ENCODE measurements around the gene SMAGP. TPM values are rescaled to one million over a fixed set of nuclear protein-coding genes. Genes with fewer than 3 reads are reported as not detected.
"Not testable (repeated sequence)": the region's sequence is repeated elsewhere in the genome, so short reads cannot be mapped to it uniquely, and the experiment has no call there.

Gene SMAGP
- polyA plus RNA-seq, 3 donors, result 19.2 to 21.5 (median 20.0) TPM

- DNase-seq (ENCODE audit: extremely low read depth in 1 of 11, low read depth in 9 of 11, low spot score in 4 of 11), result peak; percentile 86 to 95 (median 93)
Observed at GRCh38 chr12:51238510-51239334, 31.5 kb downstream of the SMAGP start, which contains the start of gene DAZAP2. Gene DAZAP2, plus strand, starts transcription at chr12:51238826. Its CDS starts 82 bp downstream, at chr12:51238908.

- no peak for DNase-seq (ENCODE audit: extremely low read depth in 1 of 11, low read depth in 9 of 11, low spot score in 4 of 11)
Observed at GRCh38 chr12:51238037-51238509, 32.1 kb downstream of the SMAGP start.

- DNase-seq (ENCODE audit: extremely low read depth in 1 of 11, low read depth in 9 of 11, low spot score in 4 of 11), result no peak
Observed at GRCh38 chr12:51234530-51234929, 35.7 kb downstream of the SMAGP start.

GRCh38 chr12:51232642-51233041 lies 37.6 kb downstream of the SMAGP start:
- DNase-seq (ENCODE audit: extremely low read depth in 1 of 11, low read depth in 9 of 11, low spot score in 4 of 11), result no peak

- DNase-seq (ENCODE audit: extremely low read depth in 1 of 11, low read depth in 9 of 11, low spot score in 4 of 11), result no peak
Observed at GRCh38 chr12:51229116-51229809, 41.0 kb downstream of the SMAGP start.

- no peak for DNase-seq (ENCODE audit: extremely low read depth in 1 of 11, low read depth in 9 of 11, low spot score in 4 of 11)
Observed at GRCh38 chr12:51227962-51228361, 42.3 kb downstream of the SMAGP start.

- not testable (repeated sequence) for DNase-seq (ENCODE audit: extremely low read depth in 1 of 11, low read depth in 9 of 11, low spot score in 4 of 11)
Observed at GRCh38 chr12:51227112-51227511, 43.1 kb downstream of the SMAGP start.

- no peak for DNase-seq (ENCODE audit: extremely low read depth in 1 of 11, low read depth in 9 of 11, low spot score in 4 of 11)
Observed at GRCh38 chr12:51225771-51226170, 44.4 kb downstream of the SMAGP start.

- DNase-seq (ENCODE audit: extremely low read depth in 1 of 11, low read depth in 9 of 11, low spot score in 4 of 11), result no peak
Observed at GRCh38 chr12:51225234-51225633, 45.0 kb downstream of the SMAGP start.

GRCh38 chr12:51224625-51225024 lies 45.6 kb downstream of the SMAGP start:
- no peak for DNase-seq (ENCODE audit: extremely low read depth in 1 of 11, low read depth in 9 of 11, low spot score in 4 of 11)

GRCh38 chr12:51222461-51222860 lies 47.8 kb downstream of the SMAGP start:
- no peak for DNase-seq (ENCODE audit: extremely low read depth in 1 of 11, low read depth in 9 of 11, low spot score in 4 of 11)

- not testable (repeated sequence) for DNase-seq (ENCODE audit: extremely low read depth in 1 of 11, low read depth in 9 of 11, low spot score in 4 of 11)
Observed at GRCh38 chr12:51219857-51220256, 50.4 kb downstream of the SMAGP start.

GRCh38 chr12:51219322-51219721 lies 50.9 kb downstream of the SMAGP start:
- no peak for DNase-seq (ENCODE audit: extremely low read depth in 1 of 11, low read depth in 9 of 11, low spot score in 4 of 11)

GRCh38 chr12:51218607-51219161 lies 51.5 kb downstream of the SMAGP start:
- DNase-seq (ENCODE audit: extremely low read depth in 1 of 11, low read depth in 9 of 11, low spot score in 4 of 11), result peak in 1 of 11 donors; percentile 39

- DNase-seq (ENCODE audit: extremely low read depth in 1 of 11, low read depth in 9 of 11, low spot score in 4 of 11), result peak; percentile 74 to 90 (median 83)
Observed at GRCh38 chr12:51217968-51218606, 52.1 kb downstream of the SMAGP start, which contains the start of gene POU6F1. Gene POU6F1, minus strand, starts transcription at chr12:51218062. Its CDS starts 11,226 bp downstream, at chr12:51206836.

- DNase-seq (ENCODE audit: extremely low read depth in 1 of 11, low read depth in 9 of 11, low spot score in 4 of 11), result peak in 5 of 11 donors; percentile 28 to 36 (median 33)
Observed at GRCh38 chr12:51217133-51217967, 52.9 kb downstream of the SMAGP start.

GRCh38 chr12:51216642-51217041 lies 53.6 kb downstream of the SMAGP start:
- DNase-seq (ENCODE audit: extremely low read depth in 1 of 11, low read depth in 9 of 11, low spot score in 4 of 11), result no peak

- no peak for DNase-seq (ENCODE audit: extremely low read depth in 1 of 11, low read depth in 9 of 11, low spot score in 4 of 11)
Observed at GRCh38 chr12:51214895-51215294, 55.3 kb downstream of the SMAGP start.
